T47D (cell line): ENCODE measurements around the gene FXYD5.

Experiments used
- DNase-seq, 2 experiments: peaks; one replicate each; pipeline versions ENCODE4 v3.0.0 to v3.0.0-alpha.2; 2011 to 2012; ENCODE audit warnings: low read depth in 1 of 2, low spot score in 1 of 2
- JUND ChIP-seq: IDR thresholded peaks from 2 replicates; pipeline ENCODE4 v1.6.1; 2012; ENCODE audit warnings: low read depth
- in situ Hi-C: cut with HindIII; loops from 2 replicates; pipeline ENCODE4 v1.10.0; 2016; ENCODE audit warnings: low sequenced_read_pairs, low pct_unique_long_range_greater_than_20kb

FXYD5 gene

DNA sequence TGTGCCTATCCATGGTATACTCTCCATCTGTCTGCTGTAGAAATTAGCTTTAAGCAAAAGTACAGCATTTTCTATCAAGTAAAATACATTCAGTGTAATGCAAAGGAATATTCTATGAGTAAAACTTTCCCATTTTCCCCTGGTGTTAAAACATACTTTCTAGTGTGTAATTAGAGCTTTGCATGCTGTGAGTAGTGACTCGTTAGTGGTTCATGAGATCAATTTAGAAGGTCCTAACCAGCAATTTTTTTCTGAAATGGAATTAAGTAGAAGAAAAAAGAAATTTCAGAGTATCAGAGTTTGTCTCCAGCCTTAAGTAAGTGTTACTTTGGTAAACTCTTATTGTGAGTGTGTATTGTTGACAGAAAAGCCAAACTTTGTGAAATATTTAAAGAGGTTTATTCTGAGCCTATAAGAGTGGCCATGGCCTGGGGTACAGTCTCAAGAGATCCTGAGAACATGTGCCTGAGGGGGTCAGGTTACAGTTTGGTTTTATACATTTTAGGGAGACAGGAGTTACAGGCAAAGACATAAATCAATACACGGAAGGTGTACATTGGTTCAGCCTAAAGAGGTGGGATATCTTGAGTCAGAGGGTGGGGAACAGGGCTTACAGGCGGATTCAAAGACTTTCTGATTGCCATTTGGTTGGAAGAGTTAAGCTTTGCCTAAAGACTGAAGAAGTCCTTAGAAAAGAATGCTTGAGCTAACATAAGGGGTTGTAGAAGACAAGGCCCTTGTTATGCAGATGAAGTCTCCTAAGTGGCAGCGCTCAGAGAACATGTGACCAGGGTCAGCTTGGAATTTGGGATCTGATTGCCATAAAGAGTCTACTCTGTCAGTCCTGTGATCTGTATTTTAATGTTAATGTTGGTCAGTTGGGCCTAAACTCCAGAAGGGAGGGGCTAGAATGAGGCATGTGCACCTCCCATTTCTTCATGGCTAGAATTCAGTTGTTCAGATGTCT is 48.5 kb downstream of the FXYD5 start:
- in situ Hi-C loops: no loop called here
- TF ChIP-seq JUND: no peak

DNA sequence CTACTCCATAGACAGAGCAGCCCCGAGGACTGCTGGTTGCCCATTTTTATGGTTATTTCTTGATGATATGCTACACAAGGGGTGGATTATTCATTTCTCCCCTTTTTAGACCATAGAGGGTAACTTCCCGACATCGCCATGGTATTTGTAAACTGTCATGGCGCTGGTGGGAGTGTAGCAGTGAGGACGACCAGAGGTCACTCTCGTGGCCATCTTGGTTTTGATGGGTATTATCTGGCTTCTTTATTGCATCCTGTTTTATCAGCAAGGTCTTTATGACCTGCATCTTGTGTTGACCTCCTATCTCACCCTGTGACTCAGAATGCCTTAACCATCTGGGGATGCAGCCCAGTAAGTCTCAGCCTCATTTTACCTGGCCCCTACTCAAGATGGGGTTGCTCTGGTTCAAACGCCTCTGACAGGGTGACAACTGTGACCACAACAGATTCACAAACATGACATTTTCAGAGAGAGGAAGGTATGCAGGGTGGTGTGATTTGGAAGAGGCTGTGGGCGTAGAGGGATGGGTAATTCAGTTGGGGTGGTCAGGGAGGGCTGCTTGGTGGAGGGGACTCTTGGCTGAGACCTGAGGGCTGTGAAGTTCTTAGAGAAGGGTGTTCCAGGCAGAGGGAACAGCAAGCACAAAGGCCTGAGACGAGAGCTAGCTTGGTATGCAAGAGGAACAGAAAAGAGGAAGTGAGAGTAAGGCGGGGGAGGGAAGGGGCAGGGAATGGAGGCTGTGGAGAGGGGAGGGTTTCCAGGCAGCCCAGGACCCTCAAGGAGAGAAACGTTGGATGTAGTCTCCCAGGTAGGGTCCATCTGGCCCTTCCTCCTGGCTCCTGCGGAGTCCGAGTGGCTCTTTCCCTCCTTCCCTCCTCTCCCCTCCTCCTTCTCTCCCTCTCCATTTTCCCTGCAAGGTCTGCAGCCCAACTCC is 50.5 kb downstream of the FXYD5 start:
- TF ChIP-seq JUND: no peak
- DNase-seq: no peak
- in situ Hi-C loops: no loop called here

More for the DNA sequence above, 48.5 kb downstream of the FXYD5 start:
- DNase-seq: no peak

DNA sequence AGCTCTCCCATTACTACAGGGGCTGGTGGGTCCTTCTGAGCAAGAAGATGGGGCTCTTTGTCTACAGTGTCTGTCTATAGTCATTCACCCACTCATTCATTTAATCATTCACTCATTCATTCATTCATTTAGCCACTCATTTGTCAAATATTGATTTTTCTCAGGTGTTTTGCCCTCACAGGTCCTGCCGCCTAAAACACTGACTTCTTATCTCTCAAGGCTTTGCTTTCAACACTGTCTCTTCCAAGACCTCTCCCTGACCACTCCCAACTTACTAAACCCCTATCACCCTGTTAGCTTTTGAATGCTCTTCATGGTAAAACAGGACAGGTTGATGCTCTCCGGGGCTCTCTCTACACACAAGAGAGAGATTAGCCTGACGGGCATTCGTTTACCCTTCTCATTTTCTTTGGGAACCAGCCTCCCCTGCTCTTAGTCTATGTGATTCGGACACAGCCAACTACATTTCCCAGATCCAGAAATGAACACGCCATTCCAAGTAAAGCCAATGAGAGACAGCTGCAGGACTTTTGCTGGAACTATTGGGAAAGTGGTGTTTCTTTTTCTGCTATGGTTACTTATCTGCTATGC is 51.3 kb downstream of the FXYD5 start:
- no peak for DNase-seq
- TF ChIP-seq JUND: no peak
- in situ Hi-C loops: no loop called here

DNA sequence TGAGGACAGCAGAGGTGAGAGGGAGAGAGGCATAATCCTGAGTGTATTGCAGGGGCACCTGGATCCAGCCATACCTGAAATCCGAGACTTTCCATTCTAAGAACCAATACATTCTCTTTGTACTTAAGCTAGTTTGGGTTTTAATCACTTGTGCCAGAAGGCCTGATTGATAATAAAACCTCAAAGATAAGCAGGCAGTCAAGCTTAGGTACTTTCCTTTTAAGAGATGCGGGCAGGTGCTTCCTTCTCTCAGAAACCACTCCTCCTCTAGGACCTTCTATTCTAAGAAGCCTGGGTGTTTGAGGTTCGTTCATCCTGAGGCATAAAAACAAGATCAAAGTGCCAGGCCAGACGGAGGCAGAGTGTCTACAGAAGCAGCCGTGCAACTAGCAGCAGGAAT is 51.8 kb downstream of the FXYD5 start:
- in situ Hi-C loops: no loop called here
- no peak for TF ChIP-seq JUND
- DNase-seq: no peak

DNA sequence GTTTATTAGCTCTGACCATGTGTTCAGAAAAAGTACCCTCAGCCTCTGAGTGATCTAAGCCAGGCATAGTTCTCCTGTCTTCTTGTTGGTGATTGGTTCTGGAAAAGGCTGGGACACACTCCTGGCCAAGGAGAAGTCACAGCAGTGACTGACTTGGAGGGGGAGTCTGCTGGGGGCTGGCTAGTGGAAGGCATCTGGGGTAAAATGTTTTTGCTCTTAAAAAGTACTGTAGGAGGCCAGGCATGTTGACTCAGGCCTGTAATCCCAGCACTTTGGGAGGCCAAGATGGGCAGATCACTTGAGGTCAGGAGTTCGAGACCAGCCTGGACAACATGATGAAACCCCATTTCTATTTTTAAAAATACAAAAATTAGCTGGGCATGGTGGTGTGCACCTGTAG is 52.3 kb downstream of the FXYD5 start:
- no peak for TF ChIP-seq JUND
- DNase-seq: no peak
- in situ Hi-C loops: no loop called here

DNA sequence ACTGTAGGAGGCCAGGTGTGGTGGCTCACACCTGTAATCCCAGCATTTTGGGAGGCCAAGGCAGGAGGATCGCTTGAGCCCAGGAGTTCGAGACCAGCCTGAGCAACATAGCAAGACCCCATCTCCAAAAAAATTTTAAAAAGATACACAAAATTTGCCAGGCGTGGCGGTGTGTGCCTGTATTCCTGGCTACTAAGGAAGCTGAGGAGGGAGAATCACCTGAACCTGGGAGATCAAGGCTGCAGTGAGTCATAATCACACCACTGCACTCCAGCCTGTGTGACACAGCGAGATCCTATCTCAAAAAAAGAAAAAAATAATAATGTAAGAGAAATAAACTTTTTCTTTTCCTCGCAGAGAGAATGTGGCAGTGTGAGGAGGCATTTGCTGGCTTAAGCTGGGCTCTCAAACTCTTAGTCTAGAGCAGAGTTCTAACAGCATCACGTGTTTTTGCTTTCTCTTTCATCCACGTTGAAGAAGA is 52.9 kb downstream of the FXYD5 start:
- in situ Hi-C loops: no loop called here
- DNase-seq: no peak
- TF ChIP-seq JUND: no peak

DNA sequence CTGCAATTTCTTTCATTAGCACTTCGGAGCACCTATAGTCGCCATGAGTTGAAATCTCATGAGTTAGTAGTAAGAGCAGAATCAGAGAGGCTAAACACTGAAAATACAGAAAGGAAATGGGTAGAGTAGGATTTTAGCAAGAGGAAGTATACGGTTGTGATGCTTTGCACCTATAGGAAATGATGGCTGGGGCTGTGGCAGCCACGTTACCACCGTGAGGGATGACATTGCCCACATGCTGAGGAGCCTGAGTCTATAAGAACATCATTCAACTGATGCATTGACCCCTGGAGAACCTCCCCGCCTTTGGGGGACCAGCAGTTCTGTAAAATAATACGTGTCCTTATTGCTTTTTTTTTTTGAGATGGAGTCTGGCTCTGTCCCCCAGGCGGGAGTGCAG is 53.6 kb downstream of the FXYD5 start:
- in situ Hi-C loops: no loop called here
- no peak for TF ChIP-seq JUND
- no peak for DNase-seq

GRCh38 chr19:35209646-35210045 is 55.1 kb downstream of the FXYD5 start:
- no peak for DNase-seq
- in situ Hi-C loops: no loop called here
- no peak for TF ChIP-seq JUND

DNA sequence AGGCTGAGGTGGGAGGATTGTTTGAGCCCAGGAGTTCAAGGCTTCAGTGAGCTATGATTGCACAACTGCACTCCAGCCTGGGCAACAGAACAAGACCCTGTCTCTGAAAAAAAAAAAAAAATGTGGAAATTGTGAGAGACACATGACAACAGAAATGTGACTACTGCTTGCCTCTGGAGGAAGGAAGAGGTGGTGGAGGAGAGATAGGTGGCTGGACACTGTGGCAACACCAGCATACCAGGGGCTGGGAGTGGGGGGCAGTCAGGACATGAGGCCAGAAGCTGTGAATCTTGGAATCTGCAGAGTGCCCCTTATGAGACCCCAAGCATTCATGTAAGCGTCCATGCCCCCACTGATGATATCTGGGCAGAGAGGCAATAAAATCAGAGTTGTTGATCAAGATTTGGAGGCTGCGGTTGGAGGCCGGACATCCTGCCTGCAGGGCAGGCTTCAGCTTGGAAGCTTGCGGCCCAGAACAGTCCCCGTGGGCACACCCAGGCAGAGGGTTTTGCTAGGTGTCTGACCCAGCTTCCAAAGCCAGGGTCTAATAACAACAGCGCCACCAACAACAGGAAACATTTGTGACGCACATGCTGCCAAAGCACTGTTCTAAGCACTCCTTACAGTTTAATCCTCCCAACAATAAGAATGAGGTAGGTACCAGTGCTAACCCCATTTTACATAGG is 57.2 kb downstream of the FXYD5 start:
- DNase-seq: no peak
- in situ Hi-C loops: no loop called here
- no peak for TF ChIP-seq JUND

GRCh38 chr19:35212241-35212640 is 57.7 kb downstream of the FXYD5 start:
- no peak for TF ChIP-seq JUND
- in situ Hi-C loops: no loop called here
- DNase-seq: no peak

DNA sequence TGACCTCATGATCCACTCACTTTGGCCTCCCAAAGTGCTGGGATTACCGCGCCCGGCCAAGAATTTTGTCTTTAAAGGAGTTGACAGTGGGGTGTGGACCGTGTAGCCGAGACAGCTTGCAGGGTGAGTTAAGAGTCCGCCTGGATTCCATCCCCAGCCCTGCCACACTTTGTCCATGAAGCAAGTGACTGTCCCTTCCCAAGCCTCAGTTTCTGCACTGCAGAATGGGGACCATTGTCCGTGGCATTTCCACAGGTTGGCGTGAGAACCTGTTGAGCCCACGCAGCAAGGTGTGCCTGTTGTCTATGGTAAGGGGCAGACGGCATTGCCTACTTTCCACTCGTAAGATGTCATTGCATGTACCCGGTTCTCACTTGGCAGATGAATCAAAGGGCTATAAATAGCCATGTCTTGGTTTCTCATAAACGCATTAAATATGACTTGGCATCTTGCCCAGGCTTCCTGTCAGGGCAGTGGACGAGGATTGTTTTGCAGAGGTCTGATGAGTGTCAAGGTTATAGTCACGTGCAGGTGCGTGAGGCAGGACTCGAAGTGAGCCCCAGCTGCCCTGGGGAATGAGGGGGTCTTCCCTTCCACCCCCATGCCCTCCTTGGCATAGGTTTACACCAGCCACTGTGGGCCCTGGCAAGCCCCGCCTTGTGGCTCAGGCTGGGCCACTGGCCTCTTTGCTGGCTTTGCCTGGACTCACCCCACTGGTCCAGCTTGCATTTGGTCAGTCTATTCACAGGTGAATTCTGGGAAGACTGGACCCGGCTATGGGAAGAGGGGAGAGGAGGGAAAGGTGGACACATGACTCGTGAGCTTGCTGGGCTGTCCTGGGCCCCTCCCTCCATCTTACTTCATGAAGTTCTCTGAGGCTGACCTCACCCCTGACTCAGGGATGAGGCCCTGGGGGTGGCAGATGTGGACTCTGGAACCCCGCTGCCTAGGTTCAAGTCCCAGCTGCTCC is 59.4 kb downstream of the FXYD5 start:
- in situ Hi-C loops: no loop called here
- TF ChIP-seq JUND: no peak
- DNase-seq: peak in 1 of 2 experiments; percentile 42
